CD4-positive, alpha-beta T cell treated with Interleukin-2 at 100 ng/mL for 4 hours (primary cell): ENCODE data around the gene MAP1B.
"Not testable (repeated sequence)": the region's sequence is repeated elsewhere in the genome, so short reads cannot be mapped to it uniquely, and the experiment has no call there.

Experiments used
- DNase-seq: peaks from one replicate; pipeline ENCODE4 v3.0.0-alpha.2; 2020; ENCODE audit warnings: low spot score

MAP1B gene

GRCh38 chr5:72107131-72107900, at the start of gene MAP1B:
TSS of gene MAP1B (plus strand) at chr5:72107475. CDS start at chr5:72107532, 57 bp downstream.
- DNase-seq = no peak

GRCh38 chr5:72057816-72058215, 49.5 kb upstream of the MAP1B start:
- no peak for DNase-seq

GRCh38 chr5:72063219-72063819, 44.0 kb upstream of the MAP1B start:
- DNase-seq = no peak

GRCh38 chr5:72064801-72065570, 42.3 kb upstream of the MAP1B start:
- no peak for DNase-seq

- DNase-seq = no peak
These were observed 41.5 kb upstream of the MAP1B start for GRCh38 chr5:72065751-72066255.

GRCh38 chr5:72066705-72067107, 40.6 kb upstream of the MAP1B start:
- DNase-seq = no peak

- no peak for DNase-seq
These were observed 39.4 kb upstream of the MAP1B start for GRCh38 chr5:72067682-72068470.

- no peak for DNase-seq
These were observed 36.7 kb upstream of the MAP1B start for GRCh38 chr5:72070529-72070928.

GRCh38 chr5:72071906-72072305, 35.4 kb upstream of the MAP1B start:
- no peak for DNase-seq

GRCh38 chr5:72074251-72074650, 33.0 kb upstream of the MAP1B start:
- no peak for DNase-seq

- DNase-seq = no peak
These were observed 31.8 kb upstream of the MAP1B start for GRCh38 chr5:72075461-72075860.

GRCh38 chr5:72076621-72077300, 30.5 kb upstream of the MAP1B start:
- DNase-seq = no peak

GRCh38 chr5:72077390-72077789, 29.9 kb upstream of the MAP1B start:
- DNase-seq = no peak

- DNase-seq = no peak
These were observed 28.0 kb upstream of the MAP1B start for GRCh38 chr5:72079288-72079687.

GRCh38 chr5:72082048-72082447, 25.2 kb upstream of the MAP1B start:
- no peak for DNase-seq

- no peak for DNase-seq
These were observed 22.4 kb upstream of the MAP1B start for GRCh38 chr5:72084876-72085275.

- no peak for DNase-seq
These were observed 22.0 kb upstream of the MAP1B start for GRCh38 chr5:72085319-72085718.

- DNase-seq = not testable (repeated sequence)
These were observed 17.6 kb upstream of the MAP1B start for GRCh38 chr5:72089713-72090112.

GRCh38 chr5:72092074-72092473, 15.2 kb upstream of the MAP1B start:
- DNase-seq = no peak

GRCh38 chr5:72093217-72093616, 14.1 kb upstream of the MAP1B start:
- DNase-seq = no peak

GRCh38 chr5:72093824-72094223, 13.5 kb upstream of the MAP1B start:
- DNase-seq = no peak
